Measurements from ENCODE around the gene KCTD16. TPM values are rescaled to one million over a fixed set of nuclear protein-coding genes. Genes with fewer than 3 reads are reported as not detected.

KCTD16 gene
- total RNA-seq, 4 donors from 2014 or later: 0.03 TPM; not detected in 3

GRCh38 chr5:144416196-144416595, 245.5 kb downstream of the KCTD16 start:
- no peaks in the 10 kb centered on the region for H3K36me3 ChIP-seq
- no peak for DNase-seq (ENCODE audit: low spot score in 2 of 2)

GRCh38 chr5:144418719-144419118, 248.0 kb downstream of the KCTD16 start:
- Histone ChIP-seq H3K4me3 (no peak overlapping the region), H3K36me3 (no peaks in the 10 kb centered on the region), H3K9me3 (no peaks in the 10 kb centered on the region), H3K27me3 (no peaks in the 10 kb centered on the region), H3K27ac (no peak overlapping the region), H3K4me1 (no peaks in the 10 kb centered on the region)
- WGBS: 93% methylated on average over 3 of the region's 3 CpGs
- TF ChIP-seq POLR2A (IDR thresholded peaks at IDR 0.05): no peak
- no peak for TF ChIP-seq POLR2AphosphoS5 (IDR thresholded peaks at IDR 0.05)
- TF ChIP-seq CTCF (IDR thresholded peaks at IDR 0.05): no peak
- TF ChIP-seq EP300 (IDR thresholded peaks at IDR 0.05): no peak
- no peak for DNase-seq (ENCODE audit: low spot score in 2 of 2)

More at GRCh38 chr5:144416196-144416595, 245.5 kb downstream of the KCTD16 start:
- no peaks in the 10 kb centered on the region for H3K4me1 ChIP-seq
- H3K27me3 ChIP-seq: no peaks in the 10 kb centered on the region
- H3K27ac ChIP-seq: no peak overlapping the region
- TF ChIP-seq POLR2AphosphoS5 (IDR thresholded peaks at IDR 0.05) (no peak), POLR2A (IDR thresholded peaks at IDR 0.05) (no peak), EP300 (IDR thresholded peaks at IDR 0.05) (no peak), CTCF (IDR thresholded peaks at IDR 0.05) (no peak)
- H3K4me3 ChIP-seq: no peak overlapping the region
- H3K9me3 ChIP-seq: no peaks in the 10 kb centered on the region
- WGBS: 63% methylated on average over 2 of the region's 2 CpGs

- H3K27ac ChIP-seq: no peak overlapping the region
- H3K4me1 ChIP-seq: no peaks in the 10 kb centered on the region
- H3K36me3 ChIP-seq: no peaks in the 10 kb centered on the region
- H3K9me3 ChIP-seq: no peaks in the 10 kb centered on the region
- TF ChIP-seq EP300 (IDR thresholded peaks at IDR 0.05) (no peak), POLR2AphosphoS5 (IDR thresholded peaks at IDR 0.05) (no peak), POLR2A (IDR thresholded peaks at IDR 0.05) (no peak), CTCF (IDR thresholded peaks at IDR 0.05) (no peak)
- H3K4me3 ChIP-seq: no peak overlapping the region
- H3K27me3 ChIP-seq: no peaks in the 10 kb centered on the region
- no peak for DNase-seq (ENCODE audit: low spot score in 2 of 2)
- 73% methylated on average over 6 of the region's 6 CpGs for WGBS
These were observed 250.7 kb downstream of the KCTD16 start for GRCh38 chr5:144421411-144421810.

- 34% methylated on average over 2 of the region's 2 CpGs for WGBS
- no peak for TF ChIP-seq POLR2A (IDR thresholded peaks at IDR 0.05)
- TF ChIP-seq EP300 (IDR thresholded peaks at IDR 0.05): no peak
- TF ChIP-seq POLR2AphosphoS5 (IDR thresholded peaks at IDR 0.05): no peak
- TF ChIP-seq CTCF (IDR thresholded peaks at IDR 0.05): no peak
These were observed 251.5 kb downstream of the KCTD16 start for GRCh38 chr5:144422018-144422727.

GRCh38 chr5:144427866-144428265, 257.2 kb downstream of the KCTD16 start:
- WGBS: 85% methylated on average over 1 of the region's 1 CpG
- no peaks in the 10 kb centered on the region for H3K27me3 ChIP-seq

More at GRCh38 chr5:144422018-144422727, 251.5 kb downstream of the KCTD16 start:
- no peak for DNase-seq (ENCODE audit: low spot score in 2 of 2)
- H3K27me3 ChIP-seq: no peaks in the 10 kb centered on the region
- no peak overlapping the region for H3K27ac ChIP-seq
- no peaks in the 10 kb centered on the region for H3K9me3 ChIP-seq
- no peaks in the 10 kb centered on the region for H3K36me3 ChIP-seq
- H3K4me1 ChIP-seq: no peaks in the 10 kb centered on the region
- no peak overlapping the region for H3K4me3 ChIP-seq

More at GRCh38 chr5:144427866-144428265, 257.2 kb downstream of the KCTD16 start:
- no peaks in the 10 kb centered on the region for H3K36me3 ChIP-seq
- H3K4me1 ChIP-seq: no peaks in the 10 kb centered on the region
- no peak overlapping the region for H3K27ac ChIP-seq
- no peak overlapping the region for H3K4me3 ChIP-seq
- TF ChIP-seq EP300 (IDR thresholded peaks at IDR 0.05): no peak
- no peak for TF ChIP-seq POLR2AphosphoS5 (IDR thresholded peaks at IDR 0.05)
- TF ChIP-seq POLR2A (IDR thresholded peaks at IDR 0.05): no peak
- no peak for TF ChIP-seq CTCF (IDR thresholded peaks at IDR 0.05)
- DNase-seq (ENCODE audit: low spot score in 2 of 2): no peak
- H3K9me3 ChIP-seq: no peaks in the 10 kb centered on the region

Data from suprapubic skin (tissue), 4 donors.